HUES64 (cell line): ENCODE data around the gene POLN.

Experiments
- H3K27ac ChIP-seq: 2 replicates; pipeline ENCODE4 v1.7.0; 2013; ENCODE audit warnings: low read depth, low read length, inconsistent platforms
- H3K27me3 ChIP-seq: 2 replicates; pipeline ENCODE4 v1.6.1; 2013; ENCODE audit warnings: mild to moderate bottlenecking, low read length; ENCODE audit not compliant: insufficient read depth
- H3K36me3 ChIP-seq: 2 replicates; pipeline ENCODE4 v1.6.1; 2013; ENCODE audit warnings: mild to moderate bottlenecking, low read length; ENCODE audit not compliant: insufficient read depth
- H3K4me1 ChIP-seq: 2 replicates; pipeline ENCODE4 v1.6.1; 2013; ENCODE audit warnings: mild to moderate bottlenecking, low read length, moderate library complexity; ENCODE audit not compliant: insufficient read depth
- H3K4me3 ChIP-seq: 2 replicates; pipeline ENCODE4 v1.5.1; 2013; ENCODE audit warnings: mild to moderate bottlenecking, low read length, moderate library complexity
- H3K9ac ChIP-seq: 2 replicates; pipeline ENCODE4 v1.6.1; 2013; ENCODE audit warnings: mild to moderate bottlenecking, low read depth, low read length
- H3K9me3 ChIP-seq: 2 replicates; pipeline ENCODE4 v1.6.1; 2013; ENCODE audit warnings: low read depth, low read length; ENCODE audit not compliant: insufficient read depth
- WGBS: fragments of 150-250, 120-280 bp; methylation state at CpG from one replicate; pipeline ENCODE4 v1.1.7; 2013; ENCODE audit warnings: missing lambda C conversion rate; 5-methylcytosine and 5-hydroxymethylcytosine counted together

POLN gene

GRCh38 chr4:2255501-2256155 is 13.7 kb upstream of the POLN start:
- 88% methylated on average over 18 of the region's 18 CpGs for WGBS
- no peak overlapping the region for H3K27ac ChIP-seq
- H3K36me3 ChIP-seq = peaks cover 4% of the 10 kb centered on the region; the same call in 1 of the 2 replicates
- no peak overlapping the region; the same call in 1 of the 2 replicates for H3K9ac ChIP-seq
- H3K27me3 ChIP-seq = no peaks in the 10 kb centered on the region
- no peaks in the 10 kb centered on the region for H3K4me1 ChIP-seq
- no peaks in the 10 kb centered on the region for H3K9me3 ChIP-seq
- H3K4me3 ChIP-seq = no peak overlapping the region

GRCh38 chr4:2254665-2255500 is 13.0 kb upstream of the POLN start:
- Histone ChIP-seq H3K9ac (no peak overlapping the region), H3K27ac (no peak overlapping the region), H3K27me3 (no peaks in the 10 kb centered on the region), H3K36me3 (peaks cover 6% of the 10 kb centered on the region; the same call in 1 of the 2 replicates), H3K4me1 (no peaks in the 10 kb centered on the region), H3K4me3 (no peak overlapping the region), H3K9me3 (no peaks in the 10 kb centered on the region)
- WGBS = 97% methylated on average over 32 of the region's 32 CpGs

- Histone ChIP-seq H3K36me3 (peaks cover 7% of the 10 kb centered on the region; the same call in 1 of the 2 replicates), H3K27ac (no peak overlapping the region), H3K27me3 (no peaks in the 10 kb centered on the region), H3K4me1 (no peaks in the 10 kb centered on the region), H3K9ac (no peak overlapping the region), H3K4me3 (no peak overlapping the region), H3K9me3 (no peaks in the 10 kb centered on the region)
- WGBS = 92% methylated on average over 32 of the region's 32 CpGs
These were observed 11.5 kb upstream of the POLN start for GRCh38 chr4:2253160-2254084.

- Histone ChIP-seq H3K4me3 (no peak overlapping the region), H3K4me1 (no peaks in the 10 kb centered on the region), H3K27ac (no peak overlapping the region), H3K9ac (no peak overlapping the region), H3K9me3 (no peaks in the 10 kb centered on the region), H3K36me3 (peaks cover 7% of the 10 kb centered on the region; the same call in 1 of the 2 replicates), H3K27me3 (no peaks in the 10 kb centered on the region)
- WGBS = 87% methylated on average over 8 of the region's 12 CpGs
These were observed 10.7 kb upstream of the POLN start for GRCh38 chr4:2252530-2253091.

GRCh38 chr4:2251795-2252529 is 10.0 kb upstream of the POLN start:
- no peaks in the 10 kb centered on the region for H3K27me3 ChIP-seq
- H3K4me1 ChIP-seq = no peaks in the 10 kb centered on the region
- no peaks in the 10 kb centered on the region for H3K9me3 ChIP-seq
- H3K4me3 ChIP-seq = no peak overlapping the region
- H3K36me3 ChIP-seq = peaks cover 7% of the 10 kb centered on the region; the same call in 1 of the 2 replicates
- no peak overlapping the region for H3K9ac ChIP-seq
- H3K27ac ChIP-seq = no peak overlapping the region
- WGBS = 92% methylated on average over 16 of the region's 16 CpGs

- no peaks in the 10 kb centered on the region for H3K27me3 ChIP-seq
- H3K9me3 ChIP-seq = no peaks in the 10 kb centered on the region
- H3K9ac ChIP-seq = no peak overlapping the region
- no peaks in the 10 kb centered on the region for H3K4me1 ChIP-seq
- H3K4me3 ChIP-seq = no peak overlapping the region
- H3K36me3 ChIP-seq = peaks cover 7% of the 10 kb centered on the region; the same call in 1 of the 2 replicates
- H3K27ac ChIP-seq = no peak overlapping the region
- 95% methylated on average over 25 of the region's 25 CpGs for WGBS
These were observed 9.3 kb upstream of the POLN start for GRCh38 chr4:2251073-2251794.

DNA sequence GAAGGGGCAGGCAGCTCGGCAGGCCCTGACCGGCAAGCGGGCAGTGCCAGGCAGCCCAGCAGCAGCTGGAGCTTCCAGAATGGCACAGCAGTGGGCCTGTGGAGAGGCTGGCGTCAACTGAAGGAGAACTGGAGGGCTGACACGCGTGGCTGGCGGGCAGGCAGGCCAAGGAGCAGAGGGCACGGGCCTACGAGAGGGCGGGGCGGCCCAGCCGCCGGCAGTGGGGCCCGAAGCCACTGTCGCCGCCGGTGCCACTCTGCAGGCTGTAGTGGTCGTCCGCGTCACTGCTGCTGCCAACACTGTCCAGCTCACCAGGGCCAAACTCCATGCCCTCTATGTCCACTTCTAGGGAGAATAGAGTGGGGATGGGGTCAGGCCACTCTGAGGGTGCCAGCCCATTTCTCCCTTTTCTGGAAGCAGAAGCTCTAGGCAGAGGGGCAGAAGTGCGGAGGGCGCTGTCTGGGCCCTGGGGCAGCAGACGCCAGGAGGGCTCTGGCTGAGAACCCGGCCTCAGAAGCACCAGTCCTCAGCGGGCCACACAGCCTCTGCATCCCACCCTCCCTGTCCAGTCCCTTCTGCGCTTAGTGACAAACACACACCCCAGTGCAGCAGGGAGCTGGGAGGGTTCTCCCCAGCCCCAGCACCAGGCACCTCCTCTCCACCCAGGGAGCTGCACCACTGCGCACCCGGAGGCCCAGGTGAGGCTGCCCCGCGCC is 8.6 kb upstream of the POLN start:
- WGBS = 94% methylated on average over 30 of the region's 30 CpGs
- Histone ChIP-seq H3K36me3 (peaks cover 7% of the 10 kb centered on the region; the same call in 1 of the 2 replicates), H3K4me1 (no peaks in the 10 kb centered on the region), H3K9me3 (no peaks in the 10 kb centered on the region), H3K27ac (no peak overlapping the region), H3K27me3 (no peaks in the 10 kb centered on the region), H3K9ac (no peak overlapping the region), H3K4me3 (no peak overlapping the region)

- 94% methylated on average over 25 of the region's 26 CpGs for WGBS
- H3K4me3 ChIP-seq = no peak overlapping the region
- 0 out of 2 replicates have a peak, but pooled peaks cover 7% of the 10 kb centered on the region for H3K36me3 ChIP-seq
- H3K9me3 ChIP-seq = 0 out of 2 replicates have a peak, but pooled peaks cover 6% of the 10 kb centered on the region
- no peak overlapping the region for H3K9ac ChIP-seq
- H3K4me1 ChIP-seq = no peaks in the 10 kb centered on the region
- H3K27me3 ChIP-seq = no peaks in the 10 kb centered on the region
- H3K27ac ChIP-seq = no peak overlapping the region
These were observed 7.8 kb upstream of the POLN start for GRCh38 chr4:2249526-2250356.

DNA sequence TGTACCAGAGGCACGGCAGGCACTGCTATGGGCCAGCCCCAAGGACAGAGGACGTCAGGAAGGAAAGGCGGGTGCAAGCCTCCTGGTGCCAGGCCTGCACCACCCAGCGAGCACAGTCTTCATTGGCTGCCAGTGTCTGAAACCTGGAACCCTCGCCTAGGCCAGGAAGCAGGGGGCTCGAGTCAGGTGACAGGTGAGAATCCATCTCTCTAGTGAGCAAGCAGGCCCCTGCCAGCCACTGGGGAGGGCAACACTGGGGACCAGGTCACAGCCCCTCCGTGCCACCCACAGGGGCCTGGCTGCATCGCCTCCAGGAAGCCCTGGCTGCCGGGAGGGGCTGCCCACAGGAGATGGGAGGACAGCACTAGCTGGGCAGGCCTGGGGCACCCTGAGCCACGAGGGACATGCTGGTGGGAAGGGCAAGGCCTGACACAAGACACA is 6.9 kb upstream of the POLN start:
- no peak overlapping the region for H3K27ac ChIP-seq
- no peak overlapping the region for H3K9ac ChIP-seq
- 0 out of 2 replicates have a peak, but pooled peaks cover 8% of the 10 kb centered on the region for H3K9me3 ChIP-seq
- no peak overlapping the region for H3K4me3 ChIP-seq
- H3K27me3 ChIP-seq = peaks cover 2% of the 10 kb centered on the region
- H3K36me3 ChIP-seq = 0 out of 2 replicates have a peak, but pooled peaks cover 3% of the 10 kb centered on the region
- WGBS = 87% methylated on average over 10 of the region's 10 CpGs
- no peaks in the 10 kb centered on the region for H3K4me1 ChIP-seq
